Neural cell (in vitro differentiated cells): ENCODE measurements around the gene FN1. TPM values are rescaled to one million over a fixed set of nuclear protein-coding genes. Genes with fewer than 3 reads are reported as not detected.

Experiments used
- H2AFZ ChIP-seq: fragments of 200-600, 300-800 bp; sonication (generic), shearing (Covaris generic); 2 replicates; pipeline ENCODE4 v1.6.0; 2014; ENCODE audit warnings: low read depth, mild to moderate bottlenecking, antibody characterized with exemption, low read length, moderate library complexity
- H3F3A ChIP-seq: fragments of 200-600 bp; shearing (Covaris generic); 2 replicates; pipeline ENCODE4 v1.6.1; 2016; ENCODE audit warnings: mild to moderate bottlenecking, moderate library complexity, mixed read lengths, antibody characterized with exemption, low read length; ENCODE audit not compliant: insufficient read depth, poor library complexity, severe bottlenecking
- H3K27ac ChIP-seq: fragments of 200-600, 300-800 bp; sonication (generic), shearing (Covaris generic); 2 replicates; pipeline ENCODE4 v1.5.1; 2014; ENCODE audit warnings: mild to moderate bottlenecking, low read length, moderate library complexity
- H3K27me3 ChIP-seq: fragments of 300-800, 200-600 bp; sonication (generic), shearing (Covaris generic); 2 replicates; pipeline ENCODE4 v1.6.0; 2014; ENCODE audit warnings: mild to moderate bottlenecking, low read depth, low read length, moderate library complexity; ENCODE audit not compliant: insufficient read depth
- H3K36me3 ChIP-seq: fragments of 300-800, 200-600 bp; sonication (generic), shearing (Covaris generic); 2 replicates; pipeline ENCODE4 v1.5.1; 2014; ENCODE audit warnings: mild to moderate bottlenecking, antibody characterized with exemption, low read length, moderate library complexity; ENCODE audit not compliant: insufficient read depth
- H3K4me2 ChIP-seq: fragments of 300-800, 200-600 bp; sonication (generic), shearing (Covaris generic); 2 replicates; pipeline ENCODE4 v1.6.0; 2014; ENCODE audit warnings: mild to moderate bottlenecking, low read length
- H3K4me3 ChIP-seq: fragments of 300-800, 200-600 bp; sonication (generic), shearing (Covaris generic); 2 replicates; pipeline ENCODE4 v1.5.1; 2014; ENCODE audit warnings: mild to moderate bottlenecking, low read length, moderate library complexity
- H3K79me2 ChIP-seq: fragments of 200-600 bp; shearing (Covaris generic); replicated peaks from 2 replicates; pipeline ENCODE4 v1.6.0; 2014; ENCODE audit warnings: mild to moderate bottlenecking, low read length, moderate library complexity; ENCODE audit not compliant: insufficient read depth
- H3K9ac ChIP-seq: fragments of 300-800, 200-600 bp; sonication (generic), shearing (Covaris generic); 2 replicates; pipeline ENCODE4 v1.6.1; 2016; ENCODE audit warnings: mild to moderate bottlenecking, low read length, mixed read lengths
- H3K9me2 ChIP-seq: fragments of 200-600 bp; shearing (Covaris generic); 2 replicates; pipeline ENCODE4 v1.6.1; 2016; ENCODE audit warnings: mild to moderate bottlenecking, low read length, mixed read lengths; ENCODE audit not compliant: insufficient read depth
- H3K9me3 ChIP-seq: fragments of 200-600, 300-800 bp; sonication (generic), shearing (Covaris generic); 2 replicates; pipeline ENCODE4 v1.6.1; 2016; ENCODE audit warnings: mild to moderate bottlenecking, mixed run types, low read length, moderate library complexity, mixed read lengths
- H4K20me1 ChIP-seq: fragments of 200-600 bp; shearing (Covaris generic); 2 replicates; pipeline ENCODE4 v1.6.1; 2016; ENCODE audit warnings: mild to moderate bottlenecking, mixed run types; ENCODE audit not compliant: insufficient read depth
- CTCF ChIP-seq: fragments of 450-650 bp; IDR thresholded peaks from 2 replicates; pipeline ENCODE4 v1.5.1; 2014; ENCODE audit warnings: antibody characterized with exemption, mild to moderate bottlenecking, moderate library complexity; ENCODE audit not compliant: poor library complexity, severe bottlenecking
- EP300 ChIP-seq: fragments of 450-650 bp; conservative IDR thresholded peaks from 2 replicates; pipeline ENCODE4 v1.6.1; 2014; ENCODE audit warnings: antibody characterized with exemption, mild to moderate bottlenecking, moderate library complexity; ENCODE audit not compliant: poor library complexity, severe bottlenecking
- EZH2 ChIP-seq: fragments of 200-600, 300-800 bp; shearing (Covaris generic), sonication (generic); IDR thresholded peaks from 2 replicates; pipeline ENCODE4 v1.6.1; 2014; ENCODE audit warnings: antibody characterized with exemption, low read length, borderline replicate concordance, mild to moderate bottlenecking; ENCODE audit not compliant: insufficient read depth, poor library complexity, severe bottlenecking
- MXI1 ChIP-seq: fragments of 450-650 bp; conservative IDR thresholded peaks from 2 replicates; pipeline ENCODE4 v1.6.1; 2014; ENCODE audit warnings: antibody characterized with exemption, mild to moderate bottlenecking; ENCODE audit not compliant: poor library complexity, severe bottlenecking
- POLR2AphosphoS5 ChIP-seq: IDR thresholded peaks from 2 replicates; pipeline ENCODE4 v1.6.1; 2012
- RAD21 ChIP-seq: fragments of 450-650 bp; conservative IDR thresholded peaks from 2 replicates; pipeline ENCODE4 v1.6.1; 2014; ENCODE audit warnings: antibody characterized with exemption, mild to moderate bottlenecking, moderate library complexity
- SMC3 ChIP-seq: fragments of 450-650 bp; conservative IDR thresholded peaks from 2 replicates; pipeline ENCODE4 v1.6.1; 2014; ENCODE audit warnings: antibody characterized with exemption, mild to moderate bottlenecking, moderate library complexity; ENCODE audit not compliant: poor library complexity
- TAF1 ChIP-seq: IDR thresholded peaks from 2 replicates; pipeline ENCODE4 v1.6.1; 2012; ENCODE audit warnings: low read depth
- polyA plus RNA-seq: library from polyadenylated mRNA; depleted of rRNA; stranded (reverse); fragments of >200 nt; gene quantifications from 2 replicates; pipeline ENCODE4 v1.2.3, GENCODE V29; 2014
- TF ChIP-seq, protein P1 (sequence below): IDR thresholded peaks from 2 replicates; pipeline ENCODE4 v1.6.1; 2012; ENCODE audit warnings: borderline replicate concordance

The FN1 gene
- polyA plus RNA-seq, 1 donor from 2014 or later: 0.93 TPM

GRCh38 chr2:215413974-215414373 is 21.9 kb downstream of the FN1 start:
- no peak overlapping the region for H3K4me2 ChIP-seq
- no peak overlapping the region for H2AFZ ChIP-seq
- H3K27ac ChIP-seq: no peak overlapping the region
- no peaks in the 10 kb centered on the region for H3K9me3 ChIP-seq
- no peak overlapping the region for H3K9ac ChIP-seq
- H3K4me3 ChIP-seq: no peak overlapping the region
- H3K79me2 ChIP-seq: no peaks in the 10 kb centered on the region
- H3K27me3 ChIP-seq: no peaks in the 10 kb centered on the region
- H3K36me3 ChIP-seq: no peaks in the 10 kb centered on the region
- TF ChIP-seq POLR2AphosphoS5 (no peak), EP300 (no peak), EZH2 (no peak)
- no peaks in the 10 kb centered on the region for H4K20me1 ChIP-seq
- H3K9me2 ChIP-seq: no peaks in the 10 kb centered on the region
- no peaks in the 10 kb centered on the region for H3F3A ChIP-seq

DNA sequence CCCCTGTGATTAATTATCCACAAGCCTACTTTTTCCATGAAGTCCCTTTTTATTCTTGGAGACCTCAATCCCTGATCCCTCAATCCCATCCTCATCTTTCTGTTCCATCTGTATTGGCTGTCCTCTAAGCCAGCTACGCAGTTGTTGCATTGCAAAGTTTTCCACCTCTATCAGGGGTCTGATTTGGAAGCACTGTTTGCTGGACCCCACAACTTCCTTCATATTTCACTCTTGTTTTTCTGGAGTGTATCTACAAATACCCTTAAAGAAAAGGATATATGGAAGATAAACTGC is 22.4 kb downstream of the FN1 start:
- Histone ChIP-seq H2AFZ (no peak overlapping the region), H3K27me3 (no peaks in the 10 kb centered on the region), H3K36me3 (no peaks in the 10 kb centered on the region), H3F3A (no peaks in the 10 kb centered on the region), H4K20me1 (no peaks in the 10 kb centered on the region), H3K79me2 (no peaks in the 10 kb centered on the region), H3K4me3 (no peak overlapping the region), H3K4me2 (no peak overlapping the region), H3K9me2 (no peaks in the 10 kb centered on the region), H3K9me3 (no peaks in the 10 kb centered on the region), H3K9ac (no peak overlapping the region), H3K27ac (no peak overlapping the region)
- TF ChIP-seq RAD21 (no peak), MXI1 (no peak), EZH2 (no peak), CTCF (no peak), SMC3 (no peak), POLR2AphosphoS5 (no peak), TAF1 (no peak), EP300 (no peak)
- TF ChIP-seq, protein P1, sequence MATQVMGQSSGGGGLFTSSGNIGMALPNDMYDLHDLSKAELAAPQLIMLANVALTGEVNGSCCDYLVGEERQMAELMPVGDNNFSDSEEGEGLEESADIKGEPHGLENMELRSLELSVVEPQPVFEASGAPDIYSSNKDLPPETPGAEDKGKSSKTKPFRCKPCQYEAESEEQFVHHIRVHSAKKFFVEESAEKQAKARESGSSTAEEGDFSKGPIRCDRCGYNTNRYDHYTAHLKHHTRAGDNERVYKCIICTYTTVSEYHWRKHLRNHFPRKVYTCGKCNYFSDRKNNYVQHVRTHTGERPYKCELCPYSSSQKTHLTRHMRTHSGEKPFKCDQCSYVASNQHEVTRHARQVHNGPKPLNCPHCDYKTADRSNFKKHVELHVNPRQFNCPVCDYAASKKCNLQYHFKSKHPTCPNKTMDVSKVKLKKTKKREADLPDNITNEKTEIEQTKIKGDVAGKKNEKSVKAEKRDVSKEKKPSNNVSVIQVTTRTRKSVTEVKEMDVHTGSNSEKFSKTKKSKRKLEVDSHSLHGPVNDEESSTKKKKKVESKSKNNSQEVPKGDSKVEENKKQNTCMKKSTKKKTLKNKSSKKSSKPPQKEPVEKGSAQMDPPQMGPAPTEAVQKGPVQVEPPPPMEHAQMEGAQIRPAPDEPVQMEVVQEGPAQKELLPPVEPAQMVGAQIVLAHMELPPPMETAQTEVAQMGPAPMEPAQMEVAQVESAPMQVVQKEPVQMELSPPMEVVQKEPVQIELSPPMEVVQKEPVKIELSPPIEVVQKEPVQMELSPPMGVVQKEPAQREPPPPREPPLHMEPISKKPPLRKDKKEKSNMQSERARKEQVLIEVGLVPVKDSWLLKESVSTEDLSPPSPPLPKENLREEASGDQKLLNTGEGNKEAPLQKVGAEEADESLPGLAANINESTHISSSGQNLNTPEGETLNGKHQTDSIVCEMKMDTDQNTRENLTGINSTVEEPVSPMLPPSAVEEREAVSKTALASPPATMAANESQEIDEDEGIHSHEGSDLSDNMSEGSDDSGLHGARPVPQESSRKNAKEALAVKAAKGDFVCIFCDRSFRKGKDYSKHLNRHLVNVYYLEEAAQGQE: no peak
